Epithelial cell of esophagus (primary cell): ENCODE data around the gene IL1A.

Experiments used
- DNase-seq: peaks from one replicate; pipeline ENCODE4 v3.0.0; 2010; ENCODE audit warnings: low read depth
- H3K4me3 ChIP-seq: 2 replicates; pipeline ENCODE4 v1.5.1; 2011; ENCODE audit warnings: mild to moderate bottlenecking, low read length, control low read depth
- TF ChIP-seq, protein P1 (sequence below): IDR thresholded peaks from 2 replicates; pipeline ENCODE4 v1.5.1; 2011; ENCODE audit warnings: low read depth, mild to moderate bottlenecking, low read length, control low read depth, inconsistent platforms; ENCODE audit not compliant: insufficient read depth; ENCODE audit errors: missing control alignments

IL1A gene

DNA sequence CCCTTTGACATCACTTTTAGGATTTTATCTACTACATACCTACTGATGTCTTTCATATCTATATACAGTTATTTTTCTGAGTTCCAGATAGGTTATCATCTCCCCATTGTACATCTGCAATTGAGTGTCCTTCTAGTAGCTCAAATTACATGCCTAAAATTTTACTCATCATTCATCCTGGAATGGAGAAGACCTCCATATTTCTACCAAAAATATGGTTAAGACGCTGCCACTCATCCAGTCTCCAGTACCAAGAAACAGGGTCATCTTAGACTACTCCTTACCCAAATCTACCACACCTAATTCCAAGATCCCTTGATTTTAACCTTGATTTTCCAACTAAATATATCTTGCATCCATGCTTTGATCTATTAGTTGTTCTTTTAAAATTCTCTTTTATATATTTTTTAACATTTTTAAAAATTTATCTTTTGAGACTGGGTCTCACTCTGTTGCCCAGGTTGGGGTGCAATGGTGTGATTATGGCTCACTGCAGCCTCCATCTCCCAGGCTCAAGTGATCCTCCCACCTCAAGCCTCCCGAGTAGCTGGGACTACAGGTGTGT is 11.3 kb downstream of the IL1A start:
- DNase-seq: peak; percentile 60
- TF ChIP-seq, protein P1, sequence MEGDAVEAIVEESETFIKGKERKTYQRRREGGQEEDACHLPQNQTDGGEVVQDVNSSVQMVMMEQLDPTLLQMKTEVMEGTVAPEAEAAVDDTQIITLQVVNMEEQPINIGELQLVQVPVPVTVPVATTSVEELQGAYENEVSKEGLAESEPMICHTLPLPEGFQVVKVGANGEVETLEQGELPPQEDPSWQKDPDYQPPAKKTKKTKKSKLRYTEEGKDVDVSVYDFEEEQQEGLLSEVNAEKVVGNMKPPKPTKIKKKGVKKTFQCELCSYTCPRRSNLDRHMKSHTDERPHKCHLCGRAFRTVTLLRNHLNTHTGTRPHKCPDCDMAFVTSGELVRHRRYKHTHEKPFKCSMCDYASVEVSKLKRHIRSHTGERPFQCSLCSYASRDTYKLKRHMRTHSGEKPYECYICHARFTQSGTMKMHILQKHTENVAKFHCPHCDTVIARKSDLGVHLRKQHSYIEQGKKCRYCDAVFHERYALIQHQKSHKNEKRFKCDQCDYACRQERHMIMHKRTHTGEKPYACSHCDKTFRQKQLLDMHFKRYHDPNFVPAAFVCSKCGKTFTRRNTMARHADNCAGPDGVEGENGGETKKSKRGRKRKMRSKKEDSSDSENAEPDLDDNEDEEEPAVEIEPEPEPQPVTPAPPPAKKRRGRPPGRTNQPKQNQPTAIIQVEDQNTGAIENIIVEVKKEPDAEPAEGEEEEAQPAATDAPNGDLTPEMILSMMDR: no peak
- H3K4me3 ChIP-seq: no peak overlapping the region

- H3K4me3 ChIP-seq: no peak overlapping the region
- TF ChIP-seq, protein P1: no peak
- DNase-seq: no peak
Observed at GRCh38 chr2:112772322-112772721, 12.0 kb downstream of the IL1A start.

DNA sequence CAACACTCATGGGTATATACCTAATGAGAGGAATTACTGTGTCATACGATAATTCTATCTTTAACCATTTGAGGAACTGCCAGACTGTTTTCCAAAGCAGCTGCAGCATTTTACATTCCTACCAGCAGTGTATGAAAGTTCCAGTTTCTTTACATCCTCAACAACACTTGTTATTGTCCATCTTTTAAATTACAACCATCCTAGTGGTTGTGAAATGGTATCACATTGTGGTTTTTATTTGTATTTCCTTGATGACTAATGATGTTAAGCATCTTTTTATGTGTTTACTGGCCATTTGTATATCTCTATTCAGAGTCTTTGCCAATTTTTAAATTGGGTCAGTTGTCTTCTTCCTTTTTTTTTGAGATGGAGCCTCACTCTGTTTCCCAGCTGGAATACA is 15.9 kb downstream of the IL1A start:
- DNase-seq: peak; percentile 51
- TF ChIP-seq, protein P1: peak; percentile 34
- no peak overlapping the region for H3K4me3 ChIP-seq

DNA sequence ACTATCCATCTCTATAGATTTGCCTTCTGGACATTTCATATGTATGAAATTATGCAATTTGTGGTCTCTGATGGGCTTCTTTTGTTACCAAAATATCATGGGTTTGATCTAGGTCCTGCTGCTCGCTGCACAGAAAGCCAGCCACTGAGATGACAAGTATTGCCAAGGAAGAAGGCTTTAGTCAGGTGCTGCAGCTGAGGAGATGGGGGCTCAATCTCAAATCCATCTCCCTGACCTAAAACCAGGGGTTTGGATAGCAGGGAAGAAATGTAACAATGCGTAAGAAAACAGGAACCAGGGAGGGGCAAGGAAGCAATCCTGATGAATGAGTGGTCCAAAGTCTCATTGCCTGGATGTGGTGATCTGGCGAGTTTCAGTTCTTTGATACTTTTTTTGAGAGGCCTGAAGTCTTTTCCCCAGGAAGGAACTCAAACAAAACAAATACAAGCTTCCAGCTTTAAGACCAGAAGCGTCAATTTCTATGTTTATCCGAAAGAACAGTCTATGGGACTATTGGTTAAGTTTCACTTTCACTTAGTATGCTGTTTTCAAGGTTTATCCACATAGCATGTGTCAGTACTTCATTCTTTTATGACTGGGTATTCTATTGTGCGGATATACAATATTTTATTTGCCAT is 16.5 kb downstream of the IL1A start:
- TF ChIP-seq, protein P1: no peak
- H3K4me3 ChIP-seq: no peak overlapping the region
- no peak for DNase-seq

GRCh38 chr2:112765251-112765650 is 19.0 kb downstream of the IL1A start:
- DNase-seq: no peak
- peak overlapping the region; percentile 82 for H3K4me3 ChIP-seq
- TF ChIP-seq, protein P1: no peak

GRCh38 chr2:112764071-112765044 is 19.9 kb downstream of the IL1A start, which contains the start of gene CKAP2L:
Gene CKAP2L, minus strand, starts transcription at chr2:112764609. Its CDS starts 11 bp downstream, at chr2:112764598.
- TF ChIP-seq, protein P1: no peak
- DNase-seq: peak; percentile 99
- peak within 1 kb of the TSS; percentile 82 for H3K4me3 ChIP-seq
